HepG2 (cell line): ENCODE data around the gene GPA33. TPM values are rescaled to one million over a fixed set of nuclear protein-coding genes. Genes with fewer than 3 reads are reported as not detected.
"Not testable (repeated sequence)": the region's sequence is repeated elsewhere in the genome, so short reads cannot be mapped to it uniquely, and the experiment has no call there.

Experiments
- ATAC-seq: fragments of 200-7000 bp; cut with Tn5 transposase; 3 replicates; pipeline ENCODE4 v1.9.1; 2020; ENCODE audit warnings: mild to moderate bottlenecking, moderate library complexity
- BruUV-seq: library from RNA; stranded (reverse); fragments of 400-500 nt; replicated peaks from 2 replicates; lab custom pipeline; 2021; lab: Mats Ljungman, UMichigan
- CTCF ChIA-PET: fragments of 300-600 bp; formaldehyde crosslinking; extraction: SDS; loops from one replicate; lab custom pipeline; 2021; ENCODE audit warnings: low total read pairs, inconsistent platforms, low intra/inter-chr PET ratio; lab: Yijun Ruan, JAX
- POLR2A ChIA-PET: fragments of 350-600 bp; sonication (Branson Sonifier 250); formaldehyde crosslinking; loops from one replicate; lab custom pipeline; 2020; ENCODE audit warnings: antibody characterized with exemption, inconsistent platforms; lab: Yijun Ruan, JAX
- DNase-seq: peaks from one replicate; pipeline ENCODE4 v3.0.0-alpha.2; 2015; ENCODE audit warnings: low spot score
- FAIRE-seq: peaks from 3 replicates; lab custom pipeline; 2011; peaks lifted over from hg19 to GRCh38; lab: Jason Lieb, UNC
- H2AFZ ChIP-seq: one replicate; pipeline ENCODE4 v1.6.1; 2011; ENCODE audit warnings: low read length, inconsistent platforms
- H3K27ac ChIP-seq: fragments of 300-600 bp; 3 replicates; pipeline ENCODE4 v1.8.0; 2011; ENCODE audit warnings: mixed run types, mild to moderate bottlenecking, mixed read lengths, low read length, inconsistent platforms; ENCODE audit not compliant: insufficient read depth; ENCODE audit errors: extremely low read length
- H3K27me3 ChIP-seq, 2 experiments: fragments of 200-600 bp in 1 of 2; 2 replicates in 1 of 2; 3 replicates in 1 of 2; pipeline versions ENCODE4 v1.6.0 to v1.8.0; 2011; ENCODE audit warnings: low read length in 2 of 2, mild to moderate bottlenecking in 2 of 2, moderate library complexity in 2 of 2, inconsistent platforms in 1 of 2; ENCODE audit not compliant: insufficient read depth in 2 of 2, control insufficient read depth in 1 of 2
- H3K36me3 ChIP-seq, 2 experiments: fragments of 200-600 bp in 1 of 2; replicated peaks in 1 of 2; 2 replicates in 1 of 2; 3 replicates in 1 of 2; pipeline versions ENCODE4 v1.5.1 to v1.8.0; 2011; ENCODE audit warnings: low read length in 2 of 2, inconsistent platforms in 1 of 2; ENCODE audit not compliant: insufficient read depth in 2 of 2, control insufficient read depth in 1 of 2
- H3K4me1 ChIP-seq: 2 replicates; pipeline ENCODE4 v1.5.1; 2012; ENCODE audit warnings: low read length, inconsistent platforms; ENCODE audit not compliant: insufficient read depth
- H3K4me2 ChIP-seq: 2 replicates; pipeline ENCODE4 v1.6.0; 2011; ENCODE audit warnings: low read depth, low read length, inconsistent platforms
- H3K4me3 ChIP-seq, 3 experiments: fragments of 200-600 bp in 1 of 3; sonication (generic), shearing (Covaris generic) in 1 of 3; replicated peaks in 1 of 3; 2 replicates each; pipeline ENCODE4 v1.5.1; 2011 to 2016; ENCODE audit warnings: low read length in 3 of 3, inconsistent platforms in 2 of 3, low read depth in 2 of 3, mild to moderate bottlenecking in 2 of 3, control low read depth in 1 of 3, mixed read lengths in 1 of 3; ENCODE audit not compliant: insufficient read depth in 1 of 3
- H3K79me2 ChIP-seq: one replicate; pipeline ENCODE4 v1.6.1; 2011; ENCODE audit warnings: low read length, inconsistent platforms; ENCODE audit not compliant: insufficient read depth
- H3K9ac ChIP-seq: 2 replicates; pipeline ENCODE4 v1.6.0; 2011; ENCODE audit warnings: mild to moderate bottlenecking, low read depth, low read length, inconsistent platforms; ENCODE audit not compliant: insufficient read depth
- H3K9me3 ChIP-seq: 2 replicates; pipeline ENCODE4 v1.5.1; 2012; ENCODE audit warnings: mild to moderate bottlenecking, low read length
- H4K20me1 ChIP-seq: 2 replicates; pipeline ENCODE4 v1.6.0; 2011; ENCODE audit warnings: inconsistent platforms, mild to moderate bottlenecking, low read length, moderate library complexity; ENCODE audit not compliant: insufficient read depth
- IKZF4 ChIP-seq: sonication (generic); formaldehyde crosslinking; IDR thresholded peaks from 2 replicates; pipeline ENCODE4 v1.5.1; 2020; ENCODE audit warnings: borderline replicate concordance, mild to moderate bottlenecking, low read depth, missing genetic modification reagents; ENCODE audit errors: not compliant biosample characterization
- ISL2 ChIP-seq: sonication (generic); formaldehyde crosslinking; IDR thresholded peaks from 2 replicates; pipeline ENCODE4 v1.5.0; 2020; ENCODE audit warnings: missing genetic modification reagents
- MZF1 ChIP-seq: sonication (generic); formaldehyde crosslinking; IDR thresholded peaks from 2 replicates; pipeline ENCODE4 v1.8.1; 2023; ENCODE audit warnings: mild to moderate bottlenecking, missing genetic modification reagents, borderline replicate concordance
- RFXAP ChIP-seq: sonication (generic); formaldehyde crosslinking; IDR thresholded peaks from 2 replicates; pipeline ENCODE4 v1.4.0; 2020; ENCODE audit warnings: missing genetic modification reagents, borderline replicate concordance
- SRF ChIP-seq: IDR thresholded peaks from 2 replicates; pipeline ENCODE4 v1.6.1; 2011; ENCODE audit warnings: mild to moderate bottlenecking, low read depth, low read length, moderate library complexity
- ZMAT3 ChIP-seq: sonication (generic); formaldehyde crosslinking; conservative IDR thresholded peaks from 2 replicates; pipeline ENCODE4 v1.7.0; 2021; ENCODE audit warnings: missing genetic modification reagents
- ZNF292 ChIP-seq: sonication (generic); formaldehyde crosslinking; IDR thresholded peaks from 2 replicates; pipeline ENCODE4 v1.8.1; 2022; ENCODE audit warnings: mild to moderate bottlenecking, low read depth, missing genetic modification reagents, borderline replicate concordance
- ZNF616 ChIP-seq: sonication (generic); formaldehyde crosslinking; IDR thresholded peaks from 2 replicates; pipeline ENCODE4 v1.5.0; 2020; ENCODE audit warnings: low read depth, mild to moderate bottlenecking, missing genetic modification reagents
- WGBS: methylation state at CpG from one replicate; pipeline ENCODE4 v1.1.6; 2017; ENCODE audit warnings: low lambda C conversion rate; 5-methylcytosine and 5-hydroxymethylcytosine counted together
- in situ Hi-C: cut with HindIII; loops from 2 replicates; pipeline ENCODE4 v1.10.0; 2017; ENCODE audit warnings: low pct_unique_long_range_greater_than_20kb; ENCODE audit not compliant: extremely low pct_ligation_motif_present
- intact Hi-C: fragments of 100-400 bp; cut with micrococcal nuclease; formaldehyde crosslinking; loops from one replicate; pipeline ENCODE4 v1.10.0; 2022; ENCODE audit not compliant: unreplicated experiment
- polyA plus RNA-seq, 8 experiments: library from polyadenylated mRNA; depleted of rRNA in 3 of 8; stranded (reverse) in 7 of 8; unstranded in 1 of 8; fragments of >200 nt; fragmentation: Illumina TruSeq in 4 of 8; extraction: Trizol in 4 of 8; gene quantifications; 2 replicates each; pipeline versions ENCODE4 v1.2.1 to v1.2.3, GENCODE V29; 2011 to 2016; ENCODE audit warnings: low read depth in 4 of 8, missing spikeins in 1 of 8, mixed read lengths in 1 of 8; ENCODE audit not compliant: insufficient read depth in 1 of 8
- total RNA-seq, 5 experiments: library from RNA; depleted of rRNA; stranded (reverse); fragments of >200 nt; fragmentation: Illumina TruSeq; extraction: Trizol; gene quantifications; 2 replicates each; pipeline ENCODE4 v1.2.3, GENCODE V29; 2016; ENCODE audit warnings: low read depth in 1 of 5
- TF ChIP-seq, protein P1 (sequence below): sonication (generic); formaldehyde crosslinking; IDR thresholded peaks from 2 replicates; pipeline ENCODE4 v1.4.0; 2020; ENCODE audit warnings: missing genetic modification reagents

The GPA33 gene
- total and polyA plus RNA-seq, 2 of the 13 experiments (the other 11 are each of a cell fraction or from before 2014, with no cell fraction given): not detected

DNA sequence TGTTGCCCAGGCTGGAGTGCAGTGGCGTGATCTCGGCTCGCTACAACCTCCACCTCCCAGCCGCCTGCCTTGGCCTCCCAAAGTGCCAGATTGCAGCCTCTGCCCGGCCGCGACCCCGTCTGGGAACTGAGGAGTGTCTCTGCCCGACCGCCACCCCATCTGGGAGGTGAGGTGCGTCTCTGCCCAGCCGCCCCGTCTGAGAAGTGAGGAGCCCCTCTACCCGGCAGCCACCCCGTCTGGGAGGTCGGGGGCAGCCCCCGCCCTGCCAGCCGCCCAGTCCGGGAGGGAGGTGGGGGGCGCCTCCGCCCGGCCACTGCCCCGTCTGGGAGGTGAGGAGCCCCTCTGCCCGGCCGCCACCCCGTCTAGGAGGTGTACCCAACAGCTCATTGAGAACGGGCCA is 60.6 kb downstream of the GPA33 start:
- H3K4me1 ChIP-seq, H3K79me2 ChIP-seq, ATAC-seq, H3K27me3 ChIP-seq, BruUV-seq, H3K4me3 ChIP-seq, H3K27ac ChIP-seq, DNase-seq, CTCF ChIA-PET, H4K20me1 ChIP-seq, H3K9me3 ChIP-seq, H2AFZ ChIP-seq, H3K9ac ChIP-seq, in situ Hi-C loops, H3K36me3 ChIP-seq, H3K4me2 ChIP-seq, intact Hi-C loops, FAIRE-seq, POLR2A ChIA-PET: not testable (repeated sequence)
- 72% methylated on average over 5 of the region's 27 CpGs for WGBS

DNA sequence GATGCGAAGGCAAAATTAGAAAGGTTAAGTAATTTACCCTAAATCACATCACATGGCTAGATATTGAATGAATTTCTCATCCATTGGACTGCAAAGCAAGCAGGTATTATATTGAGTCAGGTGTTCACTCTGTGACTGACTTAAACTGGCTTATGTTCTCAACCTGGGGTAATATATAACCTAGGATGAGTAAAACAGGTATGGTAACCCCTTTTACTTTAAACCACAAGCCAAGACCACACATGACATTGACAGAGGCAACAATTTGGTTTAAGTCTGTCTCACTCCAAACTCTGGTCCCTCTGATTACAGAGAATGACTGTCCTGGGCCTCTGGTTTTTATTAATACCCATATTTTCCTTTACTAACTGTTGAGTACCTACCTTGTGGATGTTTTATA is 67.8 kb downstream of the GPA33 start:
- H3K27me3 ChIP-seq: no peaks in the 10 kb centered on the region
- ChIA-PET POLR2A (no interaction called here), CTCF (no interaction called here)
- TF ChIP-seq ZMAT3 (CRISPR knock-in tag) (no peak), MZF1 (CRISPR knock-in tag) (no peak), ZNF292 (no peak), ZNF616 (CRISPR knock-in tag) (no peak), RFXAP (no peak), IKZF4 (CRISPR knock-in tag) (no peak), SRF (no peak), ISL2 (CRISPR knock-in tag) (no peak)
- TF ChIP-seq, protein P1, sequence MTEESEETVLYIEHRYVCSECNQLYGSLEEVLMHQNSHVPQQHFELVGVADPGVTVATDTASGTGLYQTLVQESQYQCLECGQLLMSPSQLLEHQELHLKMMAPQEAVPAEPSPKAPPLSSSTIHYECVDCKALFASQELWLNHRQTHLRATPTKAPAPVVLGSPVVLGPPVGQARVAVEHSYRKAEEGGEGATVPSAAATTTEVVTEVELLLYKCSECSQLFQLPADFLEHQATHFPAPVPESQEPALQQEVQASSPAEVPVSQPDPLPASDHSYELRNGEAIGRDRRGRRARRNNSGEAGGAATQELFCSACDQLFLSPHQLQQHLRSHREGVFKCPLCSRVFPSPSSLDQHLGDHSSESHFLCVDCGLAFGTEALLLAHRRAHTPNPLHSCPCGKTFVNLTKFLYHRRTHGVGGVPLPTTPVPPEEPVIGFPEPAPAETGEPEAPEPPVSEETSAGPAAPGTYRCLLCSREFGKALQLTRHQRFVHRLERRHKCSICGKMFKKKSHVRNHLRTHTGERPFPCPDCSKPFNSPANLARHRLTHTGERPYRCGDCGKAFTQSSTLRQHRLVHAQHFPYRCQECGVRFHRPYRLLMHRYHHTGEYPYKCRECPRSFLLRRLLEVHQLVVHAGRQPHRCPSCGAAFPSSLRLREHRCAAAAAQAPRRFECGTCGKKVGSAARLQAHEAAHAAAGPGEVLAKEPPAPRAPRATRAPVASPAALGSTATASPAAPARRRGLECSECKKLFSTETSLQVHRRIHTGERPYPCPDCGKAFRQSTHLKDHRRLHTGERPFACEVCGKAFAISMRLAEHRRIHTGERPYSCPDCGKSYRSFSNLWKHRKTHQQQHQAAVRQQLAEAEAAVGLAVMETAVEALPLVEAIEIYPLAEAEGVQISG (CRISPR knock-in tag): no peak
- in situ Hi-C loops (no loop called here), intact Hi-C loops (no loop called here)
- DNase-seq: no peak
- no peak for ATAC-seq
- H3K4me1 ChIP-seq: no peaks in the 10 kb centered on the region
- BruUV-seq: no TSS peak
- no peak overlapping the region for H2AFZ ChIP-seq
- H3K9ac ChIP-seq: no peak overlapping the region
- no peak overlapping the region for H3K4me3 ChIP-seq
- no peak overlapping the region for H3K27ac ChIP-seq
- H3K4me2 ChIP-seq: no peak overlapping the region
- FAIRE-seq: no peak
- 3% methylated on average over 1 of the region's 1 CpG for WGBS
- no peaks in the 10 kb centered on the region for H3K9me3 ChIP-seq
- H3K36me3 ChIP-seq: no peaks in the 10 kb centered on the region
- no peaks in the 10 kb centered on the region for H3K79me2 ChIP-seq
- no peaks in the 10 kb centered on the region for H4K20me1 ChIP-seq
